ENCODE results near the gene ZBTB21. TPM values are rescaled to one million over a fixed set of nuclear protein-coding genes. Genes with fewer than 3 reads are reported as not detected.

ZBTB21 gene
- total and polyA plus RNA-seq, 9 of the 15 experiments (the other 6 are each of a cell fraction or from before 2014, with no cell fraction given), result 2.2 to 15.2 (median 8.7) TPM

GRCh38 chr21:42051788-42052187, 41.6 kb upstream of the ZBTB21 start (continued):
- TF ChIP-seq ZNF407 (IDR thresholded peaks at IDR 0.05; ENCODE audit: low read depth) (no peak), ZKSCAN3 (CRISPR knock-in tag; IDR thresholded peaks at IDR 0.05) (no peak), TOE1 (IDR thresholded peaks at IDR 0.05; ENCODE audit: borderline replicate concordance) (no peak), TOE1 (CRISPR knock-in tag; IDR thresholded peaks at IDR 0.05; ENCODE audit: borderline replicate concordance, low read depth) (no peak), STAT5A (IDR thresholded peaks at IDR 0.05; ENCODE audit: borderline replicate concordance, low read length) (peak; percentile 61; the same call in 1 of the 2 replicates), CREB3 (tag; conservative IDR thresholded peaks at IDR 0.05; ENCODE audit: low read depth) (no peak), RAD21 (CRISPR knock-in tag; conservative IDR thresholded peaks at IDR 0.05 in 1 of 2, IDR thresholded peaks at IDR 0.05 in 1 of 2) (no peak), ZFP30 (CRISPR knock-in tag; IDR thresholded peaks at IDR 0.05; ENCODE audit: borderline replicate concordance) (no peak), RBM14 (IDR thresholded peaks at IDR 0.05; ENCODE audit: borderline replicate concordance, insufficient read depth, low read depth, low read length) (no peak), ATF1 (CRISPR knock-in tag; IDR thresholded peaks at IDR 0.05) (no peak), ATF1 (tag; IDR thresholded peaks at IDR 0.05) (0 out of 2 replicates have a peak, but pooled peaks have one; percentile 33), TGIF2 (CRISPR knock-in tag; IDR thresholded peaks at IDR 0.05) (no peak), RUNX1 (IDR thresholded peaks at IDR 0.05; ENCODE audit: low read depth) (no peak), SMARCE1 (IDR thresholded peaks at IDR 0.05) (peak; percentile 90), ATF7 (IDR thresholded peaks at IDR 0.05) (peak; percentile 85), HBP1 (CRISPR knock-in tag; IDR thresholded peaks at IDR 0.05) (0 out of 2 replicates have a peak, but pooled peaks have one; percentile 32), USF2 (CRISPR knock-in tag; IDR thresholded peaks at IDR 0.05) (no peak), BRCA1 (IDR thresholded peaks at IDR 0.05) (no peak), BRCA1 (CRISPR knock-in tag; IDR thresholded peaks at IDR 0.05) (no peak)

All from K562 (cell line).